ENCODE data around the gene KIAA1210.

KIAA1210 gene

GRCh38 chrX:119093991-119094735 lies 33.4 kb downstream of the KIAA1210 start:
- no peak for DNase-seq (ENCODE audit: low read depth)

GRCh38 chrX:119090627-119091026 lies 37.0 kb downstream of the KIAA1210 start:
- DNase-seq (ENCODE audit: low read depth) = no peak

- DNase-seq (ENCODE audit: low read depth) = no peak
Measured at GRCh38 chrX:119089619-119090018, 38.0 kb downstream of the KIAA1210 start.

GRCh38 chrX:119087121-119087520 lies 40.5 kb downstream of the KIAA1210 start:
- no peak for DNase-seq (ENCODE audit: low read depth)

GRCh38 chrX:119084766-119085165 lies 42.8 kb downstream of the KIAA1210 start:
- DNase-seq (ENCODE audit: low read depth) = no peak

- DNase-seq (ENCODE audit: low read depth) = no peak
Measured at GRCh38 chrX:119082278-119082677, 45.3 kb downstream of the KIAA1210 start.

GRCh38 chrX:119075270-119076025 lies 52.2 kb downstream of the KIAA1210 start:
- no peak for DNase-seq (ENCODE audit: low read depth)

GRCh38 chrX:119073911-119074310 lies 53.7 kb downstream of the KIAA1210 start:
- no peak for DNase-seq (ENCODE audit: low read depth)

- DNase-seq (ENCODE audit: low read depth) = no peak
Measured at GRCh38 chrX:119073200-119073905, 54.3 kb downstream of the KIAA1210 start.

- DNase-seq (ENCODE audit: low read depth) = no peak
Measured at GRCh38 chrX:119072744-119073143, 54.9 kb downstream of the KIAA1210 start, which contains the start of gene CT47C1. TSS of gene CT47C1 (plus strand) at chrX:119072993. CDS start at chrX:119073226, 233 bp downstream.

- DNase-seq (ENCODE audit: low read depth) = no peak
Measured at GRCh38 chrX:119071381-119071780, 56.2 kb downstream of the KIAA1210 start.

- no peak for DNase-seq (ENCODE audit: low read depth)
Measured at GRCh38 chrX:119069762-119070161, 57.9 kb downstream of the KIAA1210 start.

GRCh38 chrX:119069128-119069527 lies 58.5 kb downstream of the KIAA1210 start:
- no peak for DNase-seq (ENCODE audit: low read depth)

GRCh38 chrX:119067023-119067739 lies 60.4 kb downstream of the KIAA1210 start:
- peak; percentile 28 for DNase-seq (ENCODE audit: low read depth)

GRCh38 chrX:119063428-119063827 lies 64.2 kb downstream of the KIAA1210 start:
- DNase-seq (ENCODE audit: low read depth) = no peak

- no peak for DNase-seq (ENCODE audit: low read depth)
Measured at GRCh38 chrX:119062750-119063374, 64.8 kb downstream of the KIAA1210 start.

- no peak for DNase-seq (ENCODE audit: low read depth)
Measured at GRCh38 chrX:119055687-119056086, 71.9 kb downstream of the KIAA1210 start.

GRCh38 chrX:119045884-119046283 lies 81.7 kb downstream of the KIAA1210 start:
- no peak for DNase-seq (ENCODE audit: low read depth)

- DNase-seq (ENCODE audit: low read depth) = no peak
Measured at GRCh38 chrX:119042996-119043395, 84.6 kb downstream of the KIAA1210 start.

GRCh38 chrX:119042040-119042439 lies 85.6 kb downstream of the KIAA1210 start:
- DNase-seq (ENCODE audit: low read depth) = no peak

GRCh38 chrX:119041175-119041574 lies 86.4 kb downstream of the KIAA1210 start:
- DNase-seq (ENCODE audit: low read depth) = no peak

- no peak for DNase-seq (ENCODE audit: low read depth)
Measured at GRCh38 chrX:119040432-119040831, 87.2 kb downstream of the KIAA1210 start.
